Measurements from ENCODE around the gene AZIN2.

AZIN2 gene

DNA sequence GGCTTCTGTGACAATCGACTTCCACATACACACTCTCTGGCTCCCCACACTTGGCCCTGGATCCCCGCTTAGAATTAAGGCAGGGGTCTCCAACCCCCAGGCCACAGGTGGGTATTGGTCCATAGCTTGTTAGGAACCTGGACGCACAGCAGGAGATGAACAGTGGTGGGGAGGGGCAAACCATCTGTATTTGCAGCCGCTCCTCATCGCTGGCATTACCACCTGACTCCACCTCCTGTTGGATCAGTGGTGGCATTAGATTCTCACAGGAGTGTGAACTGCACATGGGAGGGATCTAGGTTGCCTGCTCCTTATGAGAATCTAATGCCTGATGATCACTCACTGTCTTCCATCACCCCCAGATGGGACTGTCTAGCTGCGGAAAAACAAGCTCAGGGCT lies 84.9 kb downstream of the AZIN2 start:
- peaks cover 16% of the 10 kb centered on the region for H3K4me1 ChIP-seq
- no peaks in the 10 kb centered on the region for H3K27me3 ChIP-seq

DNA sequence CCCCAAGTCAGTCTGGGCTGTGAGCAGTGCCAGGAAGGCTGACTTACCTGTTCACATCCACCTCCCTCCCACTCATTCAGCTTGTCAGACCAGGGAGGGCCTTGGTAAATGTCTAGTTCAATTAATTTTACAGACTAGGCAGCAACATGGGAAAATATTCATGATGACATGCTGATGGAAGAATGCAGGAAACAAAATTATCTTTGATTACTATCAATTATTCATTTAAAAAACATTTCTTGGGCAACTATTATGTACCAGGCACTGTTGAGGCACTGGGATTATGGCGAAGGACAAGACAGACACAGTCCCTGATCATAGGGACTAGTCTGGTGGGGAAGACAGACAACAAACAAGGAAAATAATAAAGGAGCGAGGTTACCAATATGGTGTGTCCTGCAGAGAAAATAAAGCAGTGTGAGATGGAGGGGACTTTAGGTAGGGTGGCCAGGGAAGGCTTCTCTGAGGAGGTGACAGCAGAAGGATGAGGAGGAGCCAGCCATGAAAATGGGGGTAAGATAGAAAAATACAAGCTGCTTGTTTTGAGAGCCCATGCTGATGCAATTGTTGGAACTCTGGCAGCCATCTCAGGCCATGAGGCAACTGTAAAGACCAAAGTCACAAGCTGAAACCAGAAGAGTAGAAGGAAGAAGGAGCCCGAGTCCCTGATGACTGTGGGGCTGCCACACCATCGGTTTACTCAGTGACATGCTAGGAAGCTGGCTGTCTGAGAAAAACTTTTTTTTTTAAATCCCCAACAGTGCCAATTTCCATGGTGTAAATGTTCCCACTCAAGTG lies 86.9 kb downstream of the AZIN2 start:
- no peak overlapping the region for H3K4me3 ChIP-seq
- H3K36me3 ChIP-seq, result peaks cover 62% of the 10 kb centered on the region
- H3K4me2 ChIP-seq, result no peak overlapping the region
- H3K4me1 ChIP-seq, result peaks cover 16% of the 10 kb centered on the region
- no peak for TF ChIP-seq Cebpa-rat (IDR thresholded peaks at IDR 0.05)
- H4K20me1 ChIP-seq, result no peaks in the 10 kb centered on the region
- no peak overlapping the region for H3K27ac ChIP-seq
- no peaks in the 10 kb centered on the region for H3K9me3 ChIP-seq
- no peaks in the 10 kb centered on the region for H3K27me3 ChIP-seq
- no peak overlapping the region for H3K9ac ChIP-seq

More for the DNA sequence above, 84.9 kb downstream of the AZIN2 start:
- Histone ChIP-seq H3K9ac (no peak overlapping the region), H3K4me2 (no peak overlapping the region), H3K36me3 (peaks cover 58% of the 10 kb centered on the region), H3K4me3 (no peak overlapping the region), H3K9me3 (no peaks in the 10 kb centered on the region), H3K27ac (no peak overlapping the region), H4K20me1 (no peaks in the 10 kb centered on the region)
- TF ChIP-seq Cebpa-rat (IDR thresholded peaks at IDR 0.05), result no peak

GRCh38 chr1:33168556-33169289 lies 87.8 kb downstream of the AZIN2 start:
- no peak overlapping the region for H3K4me2 ChIP-seq
- H3K4me1 ChIP-seq, result peaks cover 12% of the 10 kb centered on the region
- H3K4me3 ChIP-seq, result no peak overlapping the region
- no peak overlapping the region for H3K9ac ChIP-seq
- H3K36me3 ChIP-seq, result peaks cover 62% of the 10 kb centered on the region
- H3K9me3 ChIP-seq, result no peaks in the 10 kb centered on the region
- no peak for TF ChIP-seq Cebpa-rat (IDR thresholded peaks at IDR 0.05)
- no peak overlapping the region for H3K27ac ChIP-seq
- H4K20me1 ChIP-seq, result no peaks in the 10 kb centered on the region
- no peaks in the 10 kb centered on the region for H3K27me3 ChIP-seq

- no peak overlapping the region for H3K9ac ChIP-seq
Measured at GRCh38 chr1:33169290-33170055, 88.5 kb downstream of the AZIN2 start.

More at GRCh38 chr1:33169290-33170055, 88.5 kb downstream of the AZIN2 start:
- no peak for TF ChIP-seq Cebpa-rat (IDR thresholded peaks at IDR 0.05)
- no peaks in the 10 kb centered on the region for H3K27me3 ChIP-seq
- peaks cover 6% of the 10 kb centered on the region; the same call in 1 of the 2 replicates for H3K4me1 ChIP-seq
- no peaks in the 10 kb centered on the region for H3K9me3 ChIP-seq
- H3K36me3 ChIP-seq, result peaks cover 56% of the 10 kb centered on the region
- H4K20me1 ChIP-seq, result no peaks in the 10 kb centered on the region
- H3K27ac ChIP-seq, result no peak overlapping the region
- no peak overlapping the region for H3K4me3 ChIP-seq
- H3K4me2 ChIP-seq, result no peak overlapping the region
